ENCODE data around the gene SANBR.
"Not testable (repeated sequence)": the region's sequence is repeated elsewhere in the genome, so short reads cannot be mapped to it uniquely, and the experiment has no call there.

SANBR gene

GRCh38 chr2:61065714-61066709 lies at the start of gene SANBR:
TSS of gene SANBR (plus strand) at chr2:61065871. CDS start at chr2:61070351, 4,480 bp downstream.
- peak; percentile 90 for DNase-seq (ENCODE audit: low spot score)

GRCh38 chr2:61015976-61016375 lies 49.7 kb upstream of the SANBR start:
- DNase-seq (ENCODE audit: low spot score), result no peak

GRCh38 chr2:61016392-61017002 lies 49.2 kb upstream of the SANBR start:
- peak; percentile 29 for DNase-seq (ENCODE audit: low spot score)

GRCh38 chr2:61017003-61017555 lies 48.6 kb upstream of the SANBR start:
- DNase-seq (ENCODE audit: low spot score), result peak; percentile 81

- DNase-seq (ENCODE audit: low spot score), result peak; percentile 37
Measured at GRCh38 chr2:61017556-61018317, 47.9 kb upstream of the SANBR start, which contains the start of the genes PEX13 and PUS10. TSS of gene PEX13 (plus strand) at chr2:61017720. CDS start at chr2:61017760, 40 bp downstream. TSS of gene PUS10 (minus strand) at chr2:61018255. CDS start at chr2:61011890, 6,365 bp downstream.

GRCh38 chr2:61018318-61018755 lies 47.3 kb upstream of the SANBR start:
- DNase-seq (ENCODE audit: low spot score), result no peak

GRCh38 chr2:61018798-61019197 lies 46.9 kb upstream of the SANBR start:
- no peak for DNase-seq (ENCODE audit: low spot score)

GRCh38 chr2:61021228-61021660 lies 44.4 kb upstream of the SANBR start:
- DNase-seq (ENCODE audit: low spot score), result no peak

- no peak for DNase-seq (ENCODE audit: low spot score)
Measured at GRCh38 chr2:61023670-61024069, 42.0 kb upstream of the SANBR start.

GRCh38 chr2:61029533-61029932 lies 36.1 kb upstream of the SANBR start:
- no peak for DNase-seq (ENCODE audit: low spot score)

- not testable (repeated sequence) for DNase-seq (ENCODE audit: low spot score)
Measured at GRCh38 chr2:61034592-61034991, 31.1 kb upstream of the SANBR start.

- DNase-seq (ENCODE audit: low spot score), result not testable (repeated sequence)
Measured at GRCh38 chr2:61036643-61037042, 29.0 kb upstream of the SANBR start.

GRCh38 chr2:61042807-61043206 lies 22.9 kb upstream of the SANBR start:
- no peak for DNase-seq (ENCODE audit: low spot score)

GRCh38 chr2:61044636-61045035 lies 21.0 kb upstream of the SANBR start:
- no peak for DNase-seq (ENCODE audit: low spot score)

GRCh38 chr2:61045226-61045625 lies 20.4 kb upstream of the SANBR start:
- no peak for DNase-seq (ENCODE audit: low spot score)

GRCh38 chr2:61045999-61046398 lies 19.7 kb upstream of the SANBR start:
- no peak for DNase-seq (ENCODE audit: low spot score)

GRCh38 chr2:61055557-61055956 lies 10.1 kb upstream of the SANBR start:
- no peak for DNase-seq (ENCODE audit: low spot score)

- DNase-seq (ENCODE audit: low spot score), result no peak
Measured at GRCh38 chr2:61057562-61057961, 8.1 kb upstream of the SANBR start.

- DNase-seq (ENCODE audit: low spot score), result no peak
Measured at GRCh38 chr2:61059382-61059781, 6.3 kb upstream of the SANBR start.

GRCh38 chr2:61074100-61074499 lies 8.4 kb downstream of the SANBR start:
- DNase-seq (ENCODE audit: low spot score), result no peak

- no peak for DNase-seq (ENCODE audit: low spot score)
Measured at GRCh38 chr2:61085883-61086282, 20.2 kb downstream of the SANBR start.

- DNase-seq (ENCODE audit: low spot score), result no peak
Measured at GRCh38 chr2:61089797-61090196, 24.1 kb downstream of the SANBR start.

Measured in pons (tissue), 1 donor.